ENCODE measurements around the gene SPAG5. TPM values are rescaled to one million over a fixed set of nuclear protein-coding genes. Genes with fewer than 3 reads are reported as not detected.

Gene SPAG5
- 10 to 100 TPM in 3 of 4 donors, 1 to 10 TPM in 1; 8.9 to 21.5 (median 13.6) TPM for total RNA-seq

DNA sequence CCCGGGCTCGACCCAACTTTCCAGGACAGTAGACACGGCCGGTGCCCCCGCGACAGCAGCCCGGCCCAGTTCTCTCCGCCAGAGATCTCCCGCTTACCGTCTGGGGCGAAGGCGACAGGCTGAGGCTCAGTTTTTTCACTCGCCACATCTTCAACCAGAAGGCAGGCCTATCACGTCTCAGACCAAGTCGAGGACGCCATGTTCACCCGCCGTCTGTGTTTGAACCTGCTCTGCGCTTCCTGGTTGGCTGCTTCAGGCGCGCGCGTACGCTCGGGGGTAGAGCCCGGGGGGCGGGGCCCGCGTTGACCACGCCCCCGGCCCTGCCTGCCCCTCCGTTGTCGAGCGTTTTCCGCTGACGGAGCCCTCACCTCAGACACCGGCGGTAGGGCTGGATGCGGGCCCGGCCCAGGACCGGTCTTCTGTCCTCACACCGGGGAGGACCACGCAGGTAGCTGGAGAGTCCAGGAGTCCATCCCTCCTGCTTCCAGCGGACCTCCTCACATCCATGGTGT is at the start of gene SPAG5:
Gene SPAG5, minus strand, starts transcription at position 227 of the 512 bp plus-strand sequence. Its CDS starts 79 bp downstream, at position 148.
- intact Hi-C loops (cut with DNase I; ENCODE audit: low total_unique reads) (no loop called here), in situ Hi-C loops (cut with MboI; ENCODE audit: low pct_ligation_motif_present in 1 of 4, low pct_unique_long_range_greater_than_20kb in 1 of 4, low sequenced_read_pairs in 3 of 4) (no loop called here)
- peaks cover 0 to 20% (median 18%) of the 10 kb centered on the region in 4 donors for H3K4me1 ChIP-seq
- no peaks in the 10 kb centered on the region for H3K36me3 ChIP-seq
- H3K27me3 ChIP-seq: no peaks in the 10 kb centered on the region
- peak within 1 kb of the TSS; percentile 95 to 96 (median 96) for H3K27ac ChIP-seq
- DNase-seq: peak; percentile 96
- no peaks in the 10 kb centered on the region for H3K9me3 ChIP-seq
- 0% methylated on average over 15 of the region's 44 CpGs; no CpG with 5 or more reads in 1 of the 2 donors for WGBS, 2 donors (ENCODE audit: low coverage in 1 of 2)
- TF ChIP-seq POLR2AphosphoS5 (IDR thresholded peaks at IDR 0.05) (peak; percentile 97 to 98 (median 97)), POLR2A (IDR thresholded peaks at IDR 0.05) (peak; percentile 95), EP300 (IDR thresholded peaks at IDR 0.05; ENCODE audit: low read depth) (no peak)
- TF ChIP-seq, protein P1, sequence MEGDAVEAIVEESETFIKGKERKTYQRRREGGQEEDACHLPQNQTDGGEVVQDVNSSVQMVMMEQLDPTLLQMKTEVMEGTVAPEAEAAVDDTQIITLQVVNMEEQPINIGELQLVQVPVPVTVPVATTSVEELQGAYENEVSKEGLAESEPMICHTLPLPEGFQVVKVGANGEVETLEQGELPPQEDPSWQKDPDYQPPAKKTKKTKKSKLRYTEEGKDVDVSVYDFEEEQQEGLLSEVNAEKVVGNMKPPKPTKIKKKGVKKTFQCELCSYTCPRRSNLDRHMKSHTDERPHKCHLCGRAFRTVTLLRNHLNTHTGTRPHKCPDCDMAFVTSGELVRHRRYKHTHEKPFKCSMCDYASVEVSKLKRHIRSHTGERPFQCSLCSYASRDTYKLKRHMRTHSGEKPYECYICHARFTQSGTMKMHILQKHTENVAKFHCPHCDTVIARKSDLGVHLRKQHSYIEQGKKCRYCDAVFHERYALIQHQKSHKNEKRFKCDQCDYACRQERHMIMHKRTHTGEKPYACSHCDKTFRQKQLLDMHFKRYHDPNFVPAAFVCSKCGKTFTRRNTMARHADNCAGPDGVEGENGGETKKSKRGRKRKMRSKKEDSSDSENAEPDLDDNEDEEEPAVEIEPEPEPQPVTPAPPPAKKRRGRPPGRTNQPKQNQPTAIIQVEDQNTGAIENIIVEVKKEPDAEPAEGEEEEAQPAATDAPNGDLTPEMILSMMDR (IDR thresholded peaks at IDR 0.05): no peak
- H3K4me3 ChIP-seq: peak within 1 kb of the TSS; percentile 43 to 63 (median 52)

GRCh38 chr17:28646039-28646754 is 47.4 kb upstream of the SPAG5 start:
- 40 to 44% methylated on average over 12 of the region's 12 CpGs for WGBS, 2 donors (ENCODE audit: low coverage in 1 of 2)
- TF ChIP-seq POLR2AphosphoS5 (IDR thresholded peaks at IDR 0.05) (peak in 1 of 3 donors; percentile 12), POLR2A (IDR thresholded peaks at IDR 0.05) (no peak), EP300 (IDR thresholded peaks at IDR 0.05; ENCODE audit: low read depth) (no peak)
- TF ChIP-seq, protein P1 (IDR thresholded peaks at IDR 0.05): no peak
- DNase-seq: peak; percentile 24
- intact Hi-C loops (cut with DNase I; ENCODE audit: low total_unique reads): no loop called here
- in situ Hi-C loops (cut with MboI; ENCODE audit: low pct_ligation_motif_present in 1 of 4, low pct_unique_long_range_greater_than_20kb in 1 of 4, low sequenced_read_pairs in 3 of 4): no loop called here
- Histone ChIP-seq H3K36me3 (peaks cover 0 to 19% (median 9%) of the 10 kb centered on the region in 4 donors), H3K4me3 (peak overlapping the region in 2 of 4 donors; percentile 95 to 97), H3K27ac (peak overlapping the region; percentile 93 to 98 (median 95)), H3K27me3 (no peaks in the 10 kb centered on the region), H3K4me1 (peaks cover 19 to 41% (median 34%) of the 10 kb centered on the region in 4 donors), H3K9me3 (no peaks in the 10 kb centered on the region)

DNA sequence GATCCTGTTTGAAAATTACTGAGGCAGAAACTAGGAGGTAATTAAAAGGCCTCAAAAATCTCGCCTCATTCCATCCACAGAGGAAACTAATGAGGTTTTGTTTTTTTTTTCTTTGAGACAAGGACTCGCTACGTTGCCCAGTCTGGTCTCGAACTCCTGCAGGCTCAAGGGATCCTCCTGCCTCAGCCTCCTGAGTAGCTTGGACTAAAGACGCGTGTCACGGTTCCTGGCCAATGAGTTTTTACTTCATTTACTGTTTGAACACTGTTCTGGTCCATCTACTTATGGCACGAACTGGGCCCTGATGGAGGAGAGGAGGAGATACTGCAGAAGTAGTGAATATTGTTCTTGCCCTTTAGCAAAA is 46.7 kb upstream of the SPAG5 start:
- H3K9me3 ChIP-seq: no peaks in the 10 kb centered on the region
- TF ChIP-seq POLR2AphosphoS5 (IDR thresholded peaks at IDR 0.05): no peak
- TF ChIP-seq, protein P1 (IDR thresholded peaks at IDR 0.05): no peak
- no peak for TF ChIP-seq POLR2A (IDR thresholded peaks at IDR 0.05)
- no peak for TF ChIP-seq EP300 (IDR thresholded peaks at IDR 0.05; ENCODE audit: low read depth)
- H3K4me3 ChIP-seq: peak overlapping the region; percentile 61 to 97 (median 96)
- H3K27ac ChIP-seq: peak overlapping the region; percentile 93 to 98 (median 95)
- in situ Hi-C loops (cut with MboI; ENCODE audit: low pct_ligation_motif_present in 1 of 4, low pct_unique_long_range_greater_than_20kb in 1 of 4, low sequenced_read_pairs in 3 of 4) (no loop called here), intact Hi-C loops (cut with DNase I; ENCODE audit: low total_unique reads) (no loop called here)
- no peaks in the 10 kb centered on the region for H3K27me3 ChIP-seq
- 9 to 18% methylated on average over 7 to 8 of the region's 8 CpGs for WGBS, 2 donors (ENCODE audit: low coverage in 1 of 2)
- peaks cover 19 to 41% (median 34%) of the 10 kb centered on the region in 4 donors for H3K4me1 ChIP-seq
- DNase-seq: peak; percentile 22
- H3K36me3 ChIP-seq: peaks cover 0 to 25% (median 11%) of the 10 kb centered on the region in 4 donors

DNA sequence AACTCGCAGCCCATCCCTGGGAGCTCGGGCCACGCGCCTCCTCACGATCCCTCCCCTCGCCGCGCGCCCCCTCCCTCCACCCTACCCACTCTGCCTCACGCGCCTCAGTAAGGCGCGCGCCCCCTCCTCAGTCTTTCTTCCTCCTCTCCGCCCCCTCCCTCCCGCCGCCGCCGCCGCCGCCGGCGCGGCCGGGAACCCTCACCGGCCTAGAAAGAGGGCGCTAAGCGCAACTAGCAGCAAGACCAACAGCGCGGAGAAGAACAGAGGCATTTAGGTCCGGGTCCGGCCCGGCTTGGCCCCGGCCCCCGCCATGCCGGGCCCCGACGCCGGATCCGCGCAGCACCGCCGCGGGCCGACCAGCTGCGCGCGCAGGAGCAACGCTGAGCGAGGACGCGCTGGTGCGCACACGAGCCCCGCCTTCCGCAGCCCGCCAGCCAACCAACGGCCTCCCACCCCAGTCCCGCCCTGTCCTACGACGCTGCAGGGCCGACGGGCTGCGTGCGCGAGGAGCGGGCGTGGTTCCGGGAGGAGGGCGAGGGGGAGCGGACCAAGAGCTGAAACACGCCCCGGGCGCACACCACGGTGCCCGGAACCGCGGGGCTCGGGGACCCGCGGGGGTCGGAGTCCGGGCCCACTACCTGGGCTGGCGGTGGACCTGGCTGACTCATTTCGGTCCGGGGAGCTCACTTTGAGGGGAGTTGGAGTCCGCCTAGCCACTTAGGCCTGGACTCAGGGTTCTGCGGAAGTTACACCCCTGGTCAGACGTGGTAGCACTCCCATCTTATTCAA is 46.2 kb upstream of the SPAG5 start, which contains the start of gene BLTP2:
Gene BLTP2, minus strand, starts transcription at position 372 of the 789 bp plus-strand sequence. Its CDS starts 102 bp downstream, at position 270.
- in situ Hi-C loops (cut with MboI; ENCODE audit: low pct_ligation_motif_present in 1 of 4, low pct_unique_long_range_greater_than_20kb in 1 of 4, low sequenced_read_pairs in 3 of 4): no loop called here
- Histone ChIP-seq H3K4me1 (peaks cover 19 to 41% (median 34%) of the 10 kb centered on the region in 4 donors), H3K4me3 (peak within 1 kb of the TSS; percentile 83 to 97 (median 96)), H3K27me3 (no peaks in the 10 kb centered on the region), H3K27ac (peak within 1 kb of the TSS; percentile 93 to 98 (median 95)), H3K36me3 (peaks cover 0 to 31% (median 14%) of the 10 kb centered on the region in 4 donors), H3K9me3 (no peaks in the 10 kb centered on the region)
- 2% methylated on average over 53 of the region's 89 CpGs; no CpG with 5 or more reads in 1 of the 2 donors for WGBS, 2 donors (ENCODE audit: low coverage in 1 of 2)
- no peak for TF ChIP-seq EP300 (IDR thresholded peaks at IDR 0.05; ENCODE audit: low read depth)
- TF ChIP-seq, protein P1 (IDR thresholded peaks at IDR 0.05): peak in 2 of 5 experiments; percentile 51 to 57
- peak; percentile 93 to 97 (median 95) for TF ChIP-seq POLR2AphosphoS5 (IDR thresholded peaks at IDR 0.05)
- TF ChIP-seq POLR2A (IDR thresholded peaks at IDR 0.05): peak; percentile 95
- intact Hi-C loops (cut with DNase I; ENCODE audit: low total_unique reads): no loop called here
- DNase-seq: peak; percentile 97
